Measurements from ENCODE around the gene HOXC6.

HOXC6 gene

GRCh38 chr12:53984901-53985691, 43.1 kb upstream of the HOXC6 start, which contains the start of gene HOXC10:
HOXC10 (plus strand) TSS chr12:53985146; CDS start chr12:53985260, 114 bp downstream.
- peak; percentile 97 to 98 for DNase-seq
- intact Hi-C loops (cut with DNase I; ENCODE audit: low total_unique reads): loop anchor here (5.0 kb wide), 1 partner anchor 217 kb away; no protein-coding TSS in a partner anchor
- Histone ChIP-seq H3K4me3 (peak within 1 kb of the TSS; percentile 64 to 84), H3K4me1 (peaks cover 4 to 52% (median 31%) of the 10 kb centered on the region in 4 donors), H3K27me3 (no peaks in the 10 kb centered on the region), H3K9me3 (no peaks in the 10 kb centered on the region), H3K36me3 (no peaks in the 10 kb centered on the region), H3K27ac (peak within 1 kb of the TSS; percentile 93 to 98)
- TF ChIP-seq CTCF (IDR thresholded peaks at IDR 0.05): peak; percentile 77 to 82

GRCh38 chr12:53985692-53985993, 42.6 kb upstream of the HOXC6 start:
- H3K27ac ChIP-seq: peak overlapping the region; percentile 93 to 98
- H3K9me3 ChIP-seq: no peaks in the 10 kb centered on the region
- peak overlapping the region; percentile 64 to 84 for H3K4me3 ChIP-seq
- no peaks in the 10 kb centered on the region for H3K36me3 ChIP-seq
- no peaks in the 10 kb centered on the region for H3K27me3 ChIP-seq
- no peak for DNase-seq
- H3K4me1 ChIP-seq: peaks cover 4 to 55% (median 33%) of the 10 kb centered on the region in 4 donors
- intact Hi-C loops (cut with DNase I; ENCODE audit: low total_unique reads): no loop called here
- TF ChIP-seq CTCF (IDR thresholded peaks at IDR 0.05): no peak

- no peak for DNase-seq
- H3K9me3 ChIP-seq: no peaks in the 10 kb centered on the region
- peaks cover 4 to 57% (median 34%) of the 10 kb centered on the region in 4 donors for H3K4me1 ChIP-seq
- H3K27me3 ChIP-seq: no peaks in the 10 kb centered on the region
- peak overlapping the region; percentile 64 to 84 for H3K4me3 ChIP-seq
- no peaks in the 10 kb centered on the region for H3K36me3 ChIP-seq
- intact Hi-C loops (cut with DNase I; ENCODE audit: low total_unique reads): no loop called here
- peak in 1 of 2 experiments; percentile 35 for TF ChIP-seq CTCF (IDR thresholded peaks at IDR 0.05)
- H3K27ac ChIP-seq: peak overlapping the region; percentile 93 to 98
These were observed 42.1 kb upstream of the HOXC6 start for GRCh38 chr12:53985994-53986685.

- no peak for TF ChIP-seq CTCF (IDR thresholded peaks at IDR 0.05)
- H3K27ac ChIP-seq: peak overlapping the region; percentile 93 to 98
- peak overlapping the region; percentile 64 to 84 for H3K4me3 ChIP-seq
- intact Hi-C loops (cut with DNase I; ENCODE audit: low total_unique reads): no loop called here
- H3K27me3 ChIP-seq: no peaks in the 10 kb centered on the region
- DNase-seq: no peak
- H3K36me3 ChIP-seq: no peaks in the 10 kb centered on the region
- H3K9me3 ChIP-seq: no peaks in the 10 kb centered on the region
- H3K4me1 ChIP-seq: peaks cover 4 to 64% (median 39%) of the 10 kb centered on the region in 4 donors
These were observed 41.4 kb upstream of the HOXC6 start for GRCh38 chr12:53986686-53987483.

- H3K36me3 ChIP-seq: no peaks in the 10 kb centered on the region
- TF ChIP-seq CTCF (IDR thresholded peaks at IDR 0.05): no peak
- no peaks in the 10 kb centered on the region for H3K9me3 ChIP-seq
- peaks cover 4 to 73% (median 48%) of the 10 kb centered on the region in 4 donors for H3K4me1 ChIP-seq
- no peaks in the 10 kb centered on the region for H3K27me3 ChIP-seq
- H3K27ac ChIP-seq: peak overlapping the region; percentile 93 to 98
- intact Hi-C loops (cut with DNase I; ENCODE audit: low total_unique reads): no loop called here
- DNase-seq: no peak
- peak overlapping the region; percentile 64 to 84 for H3K4me3 ChIP-seq
These were observed 40.4 kb upstream of the HOXC6 start for GRCh38 chr12:53987787-53988230.

Data from tibial artery (tissue), 4 donors.